Measurements from ENCODE around the gene TMEM89. TPM values are rescaled to one million over a fixed set of nuclear protein-coding genes. Genes with fewer than 3 reads are reported as not detected.
A peak's percentile ranks its signal among the peaks of the same experiment; 100 is the strongest.

The TMEM89 gene
- total and polyA plus RNA-seq, 2 of the 13 experiments (the other 11 are each of a cell fraction or from before 2014, with no cell fraction given), result 0.31 to 0.59 TPM

DNA sequence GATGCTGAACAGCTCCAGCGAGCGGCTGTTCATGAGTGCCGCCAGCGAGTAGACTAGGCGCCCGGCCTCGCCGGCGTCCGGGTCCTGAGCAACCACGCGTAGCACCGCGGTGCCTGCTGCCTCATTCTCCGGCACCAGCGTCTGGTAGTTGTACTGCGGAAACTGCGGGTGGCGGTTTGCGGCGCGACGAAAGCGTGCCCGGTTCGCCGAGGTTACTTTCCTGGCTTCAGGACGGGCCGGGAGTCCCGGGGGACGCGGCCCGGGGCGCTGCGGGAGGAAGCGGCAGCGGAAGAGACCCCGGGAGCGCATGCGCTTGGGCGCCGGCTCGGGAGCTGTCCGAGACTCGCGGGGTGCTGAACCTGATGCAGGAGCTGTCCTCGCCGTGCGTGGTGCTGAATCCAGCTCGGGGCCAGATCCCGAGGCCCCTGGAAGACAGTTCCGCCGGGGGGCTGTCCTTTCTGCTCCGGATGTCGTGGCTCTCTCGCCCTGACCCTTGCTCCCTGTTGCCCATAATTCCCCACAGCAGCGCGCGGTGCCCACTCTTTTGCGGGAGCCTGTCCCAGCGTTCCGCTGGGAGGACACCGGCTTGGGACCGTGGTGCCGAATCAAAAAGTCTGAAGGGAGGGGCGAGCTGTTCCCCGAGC, 40.1 kb upstream of the TMEM89 start (continued):
- TF ChIP-seq, protein P1, sequence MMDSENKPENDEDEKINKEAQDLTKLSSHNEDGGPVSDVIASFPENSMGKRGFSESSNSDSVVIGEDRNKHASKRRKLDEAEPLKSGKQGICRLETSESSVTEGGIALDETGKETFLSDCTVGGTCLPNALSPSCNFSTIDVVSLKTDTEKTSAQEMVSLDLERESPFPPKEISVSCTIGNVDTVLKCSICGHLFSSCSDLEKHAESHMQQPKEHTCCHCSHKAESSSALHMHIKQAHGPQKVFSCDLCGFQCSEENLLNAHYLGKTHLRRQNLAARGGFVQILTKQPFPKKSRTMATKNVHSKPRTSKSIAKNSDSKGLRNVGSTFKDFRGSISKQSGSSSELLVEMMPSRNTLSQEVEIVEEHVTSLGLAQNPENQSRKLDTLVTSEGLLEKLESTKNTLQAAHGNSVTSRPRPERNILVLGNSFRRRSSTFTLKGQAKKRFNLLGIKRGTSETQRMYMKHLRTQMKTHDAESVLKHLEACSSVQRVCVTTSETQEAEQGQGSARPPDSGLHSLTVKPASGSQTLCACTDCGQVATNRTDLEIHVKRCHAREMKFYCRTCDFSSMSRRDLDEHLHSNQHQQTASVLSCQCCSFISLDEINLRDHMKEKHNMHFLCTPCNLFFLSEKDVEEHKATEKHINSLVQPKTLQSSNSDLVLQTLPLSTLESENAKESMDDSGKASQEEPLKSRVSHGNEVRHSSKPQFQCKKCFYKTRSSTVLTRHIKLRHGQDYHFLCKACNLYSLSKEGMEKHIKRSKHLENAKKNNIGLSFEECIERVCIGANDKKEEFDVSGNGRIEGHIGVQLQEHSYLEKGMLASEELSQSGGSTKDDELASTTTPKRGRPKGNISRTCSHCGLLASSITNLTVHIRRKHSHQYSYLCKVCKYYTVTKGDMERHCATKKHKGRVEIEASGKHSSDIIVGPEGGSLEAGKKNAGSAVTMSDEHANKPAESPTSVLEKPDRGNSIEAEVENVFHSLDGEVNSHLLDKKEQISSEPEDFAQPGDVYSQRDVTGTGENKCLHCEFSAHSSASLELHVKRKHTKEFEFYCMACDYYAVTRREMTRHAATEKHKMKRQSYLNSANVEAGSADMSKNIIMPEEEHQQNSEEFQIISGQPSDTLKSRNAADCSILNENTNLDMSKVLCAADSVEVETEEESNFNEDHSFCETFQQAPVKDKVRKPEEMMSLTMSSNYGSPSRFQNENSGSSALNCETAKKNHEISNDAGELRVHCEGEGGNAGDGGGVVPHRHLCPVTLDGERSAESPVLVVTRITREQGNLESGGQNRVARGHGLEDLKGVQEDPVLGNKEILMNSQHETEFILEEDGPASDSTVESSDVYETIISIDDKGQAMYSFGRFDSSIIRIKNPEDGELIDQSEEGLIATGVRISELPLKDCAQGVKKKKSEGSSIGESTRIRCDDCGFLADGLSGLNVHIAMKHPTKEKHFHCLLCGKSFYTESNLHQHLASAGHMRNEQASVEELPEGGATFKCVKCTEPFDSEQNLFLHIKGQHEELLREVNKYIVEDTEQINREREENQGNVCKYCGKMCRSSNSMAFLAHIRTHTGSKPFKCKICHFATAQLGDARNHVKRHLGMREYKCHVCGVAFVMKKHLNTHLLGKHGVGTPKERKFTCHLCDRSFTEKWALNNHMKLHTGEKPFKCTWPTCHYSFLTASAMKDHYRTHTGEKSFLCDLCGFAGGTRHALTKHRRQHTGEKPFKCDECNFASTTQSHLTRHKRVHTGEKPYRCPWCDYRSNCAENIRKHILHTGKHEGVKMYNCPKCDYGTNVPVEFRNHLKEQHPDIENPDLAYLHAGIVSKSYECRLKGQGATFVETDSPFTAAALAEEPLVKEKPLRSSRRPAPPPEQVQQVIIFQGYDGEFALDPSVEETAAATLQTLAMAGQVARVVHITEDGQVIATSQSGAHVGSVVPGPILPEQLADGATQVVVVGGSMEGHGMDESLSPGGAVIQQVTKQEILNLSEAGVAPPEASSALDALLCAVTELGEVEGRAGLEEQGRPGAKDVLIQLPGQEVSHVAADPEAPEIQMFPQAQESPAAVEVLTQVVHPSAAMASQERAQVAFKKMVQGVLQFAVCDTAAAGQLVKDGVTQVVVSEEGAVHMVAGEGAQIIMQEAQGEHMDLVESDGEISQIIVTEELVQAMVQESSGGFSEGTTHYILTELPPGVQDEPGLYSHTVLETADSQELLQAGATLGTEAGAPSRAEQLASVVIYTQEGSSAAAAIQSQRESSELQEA (CRISPR knock-in tag; IDR thresholded peaks at IDR 0.05; ENCODE audit: not compliant biosample characterization), result peak; percentile 100
- TF ChIP-seq SRF (IDR thresholded peaks at IDR 0.05; ENCODE audit: low read depth, low read length), result no peak
- TF ChIP-seq, protein P2, sequence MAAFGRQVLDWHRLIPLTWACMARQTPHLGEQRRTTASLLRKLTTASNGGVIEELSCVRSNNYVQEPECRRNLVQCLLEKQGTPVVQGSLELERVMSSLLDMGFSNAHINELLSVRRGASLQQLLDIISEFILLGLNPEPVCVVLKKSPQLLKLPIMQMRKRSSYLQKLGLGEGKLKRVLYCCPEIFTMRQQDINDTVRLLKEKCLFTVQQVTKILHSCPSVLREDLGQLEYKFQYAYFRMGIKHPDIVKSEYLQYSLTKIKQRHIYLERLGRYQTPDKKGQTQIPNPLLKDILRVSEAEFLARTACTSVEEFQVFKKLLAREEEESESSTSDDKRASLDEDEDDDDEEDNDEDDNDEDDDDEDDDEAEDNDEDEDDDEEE (CRISPR knock-in tag; IDR thresholded peaks at IDR 0.05), result peak; percentile 100
- TF ChIP-seq HCFC1 (IDR thresholded peaks at IDR 0.05; ENCODE audit: low read depth, low read length), result peak; percentile 31; the same call in 1 of the 2 replicates
- peak; percentile 90 for TF ChIP-seq ZMYM2 (CRISPR knock-in tag; IDR thresholded peaks at IDR 0.05)
- TF ChIP-seq HOXA5 (CRISPR knock-in tag; IDR thresholded peaks at IDR 0.05), result peak; percentile 100
- TF ChIP-seq KLF13 (CRISPR knock-in tag; IDR thresholded peaks at IDR 0.05), result peak; percentile 100
- TF ChIP-seq, protein P3, sequence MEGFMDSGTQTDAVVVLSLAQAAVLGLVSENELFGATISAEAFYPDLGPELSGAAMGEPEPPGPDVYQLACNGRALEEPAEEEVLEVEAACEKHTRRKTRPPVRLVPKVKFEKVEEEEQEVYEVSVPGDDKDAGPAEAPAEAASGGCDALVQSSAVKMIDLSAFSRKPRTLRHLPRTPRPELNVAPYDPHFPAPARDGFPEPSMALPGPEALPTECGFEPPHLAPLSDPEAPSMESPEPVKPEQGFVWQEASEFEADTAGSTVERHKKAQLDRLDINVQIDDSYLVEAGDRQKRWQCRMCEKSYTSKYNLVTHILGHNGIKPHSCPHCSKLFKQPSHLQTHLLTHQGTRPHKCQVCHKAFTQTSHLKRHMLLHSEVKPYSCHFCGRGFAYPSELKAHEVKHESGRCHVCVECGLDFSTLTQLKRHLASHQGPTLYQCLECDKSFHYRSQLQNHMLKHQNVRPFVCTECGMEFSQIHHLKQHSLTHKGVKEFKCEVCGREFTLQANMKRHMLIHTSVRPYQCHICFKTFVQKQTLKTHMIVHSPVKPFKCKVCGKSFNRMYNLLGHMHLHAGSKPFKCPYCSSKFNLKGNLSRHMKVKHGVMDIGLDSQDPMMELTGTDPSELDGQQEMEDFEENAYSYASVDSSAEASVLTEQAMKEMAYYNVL (CRISPR knock-in tag; IDR thresholded peaks at IDR 0.05; ENCODE audit: borderline replicate concordance), result peak; percentile 99
- peak; percentile 99 for TF ChIP-seq PITX1 (CRISPR knock-in tag; IDR thresholded peaks at IDR 0.05)
- TF ChIP-seq NFRKB (IDR thresholded peaks at IDR 0.05), result no peak
- TF ChIP-seq NFATC3 (CRISPR knock-in tag; IDR thresholded peaks at IDR 0.05), result peak; percentile 100
- peak; percentile 99 for TF ChIP-seq ZKSCAN8 (CRISPR knock-in tag; IDR thresholded peaks at IDR 0.05; ENCODE audit: borderline replicate concordance)
- peak; percentile 99; the same call in 1 of the 2 replicates for TF ChIP-seq ZNF484 (CRISPR knock-in tag; IDR thresholded peaks at IDR 0.05; ENCODE audit: borderline replicate concordance, low read depth)
- TF ChIP-seq GATA4 (IDR thresholded peaks at IDR 0.05; ENCODE audit: borderline replicate concordance, low read depth), result no peak
- TF ChIP-seq ZNF501 (CRISPR knock-in tag; IDR thresholded peaks at IDR 0.05), result peak; percentile 100
- no peak for TF ChIP-seq LCORL (IDR thresholded peaks at IDR 0.05)
- peak; percentile 97 for TF ChIP-seq LCORL (CRISPR knock-in tag; IDR thresholded peaks at IDR 0.05)
- peak; percentile 63 for TF ChIP-seq TAF15 (IDR thresholded peaks at IDR 0.05; ENCODE audit: low read depth, low read length, poor library complexity, severe bottlenecking)
- TF ChIP-seq ZNF605 (CRISPR knock-in tag; IDR thresholded peaks at IDR 0.05), result peak; percentile 100
- TF ChIP-seq RFXANK (CRISPR knock-in tag; IDR thresholded peaks at IDR 0.05), result peak; percentile 98
- TF ChIP-seq ZNF878 (CRISPR knock-in tag; IDR thresholded peaks at IDR 0.05), result peak; percentile 100
